Cerebellar nuclear complex (tissue), 1 donor: ENCODE results near the gene KIF1B.
"Not testable (repeated sequence)": the region's sequence is repeated elsewhere in the genome, so short reads cannot be mapped to it uniquely, and the experiment has no call there.

Experiments used
- DNase-seq, 2 experiments: peaks; one replicate each; lab custom pipeline; 2025; lab: John Stamatoyannopoulos, UW

KIF1B gene

GRCh38 chr1:10387677-10388386 is 177.5 kb downstream of the KIF1B start:
- DNase-seq: no peak

GRCh38 chr1:10388387-10388715 is 178.0 kb downstream of the KIF1B start:
- DNase-seq: no peak

- no peak for DNase-seq
Measured at GRCh38 chr1:10389271-10389973, 179.1 kb downstream of the KIF1B start.

DNA sequence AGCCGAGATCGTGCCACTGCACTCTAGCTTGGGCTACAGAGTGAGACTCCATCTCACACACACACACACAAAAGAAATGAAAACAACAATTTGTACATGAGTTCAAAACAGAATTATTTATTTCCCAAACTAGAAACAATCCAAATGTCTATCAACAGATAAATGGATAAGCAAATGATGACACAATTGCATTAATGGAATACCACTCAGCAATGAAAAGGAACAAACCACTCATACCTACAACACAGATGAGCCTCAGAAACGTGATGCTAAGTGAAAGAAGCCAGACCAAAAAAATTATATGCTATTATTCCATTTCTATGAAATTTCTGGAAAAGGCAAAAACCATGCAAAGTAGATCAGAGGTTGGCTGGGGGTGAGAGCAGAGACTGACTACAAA is 186.5 kb downstream of the KIF1B start:
- DNase-seq: no peak

- DNase-seq: no peak
Measured at GRCh38 chr1:10398278-10398733, 187.9 kb downstream of the KIF1B start.

DNA sequence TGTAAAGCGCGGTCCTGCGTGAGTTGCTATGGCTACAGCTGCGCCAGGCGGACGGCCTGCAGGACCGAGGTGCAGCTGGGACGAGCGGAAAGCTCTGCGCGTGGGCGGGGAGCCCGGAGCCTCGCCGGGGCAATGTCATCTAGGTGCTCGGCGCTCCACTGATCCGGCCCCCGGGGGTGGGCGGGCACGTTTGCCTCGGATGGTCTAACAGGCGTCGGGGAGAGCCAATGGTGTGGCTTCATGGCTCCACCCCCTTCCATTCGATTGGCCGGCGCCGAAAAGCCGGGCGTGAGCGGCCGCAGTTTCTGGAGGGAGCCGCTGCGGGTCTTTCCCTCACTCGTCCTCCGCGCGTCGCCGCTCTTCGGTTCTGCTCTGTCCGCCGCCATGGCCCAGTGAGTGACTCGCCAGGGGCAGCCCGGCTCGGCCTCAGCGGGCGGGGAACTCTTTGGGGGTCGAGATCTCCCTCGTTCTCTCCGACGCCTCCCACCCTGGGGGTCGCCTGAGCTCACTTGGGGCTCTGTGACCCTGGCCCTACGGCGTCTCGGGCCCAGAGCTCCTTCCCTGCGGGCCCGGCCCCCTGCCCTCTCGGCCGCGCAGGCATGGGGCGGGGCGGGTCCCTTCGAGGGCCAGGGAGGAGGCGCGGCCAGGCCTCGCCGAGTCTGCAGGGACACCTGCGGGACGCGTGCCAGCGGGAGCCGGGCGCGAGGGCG is 188.5 kb downstream of the KIF1B start, which contains the start of gene PGD:
TSS of gene PGD (plus strand) at position 331 of the 710 bp plus-strand sequence. CDS start at position 385, 54 bp downstream.
- peak; percentile 91 to 92 for DNase-seq

DNA sequence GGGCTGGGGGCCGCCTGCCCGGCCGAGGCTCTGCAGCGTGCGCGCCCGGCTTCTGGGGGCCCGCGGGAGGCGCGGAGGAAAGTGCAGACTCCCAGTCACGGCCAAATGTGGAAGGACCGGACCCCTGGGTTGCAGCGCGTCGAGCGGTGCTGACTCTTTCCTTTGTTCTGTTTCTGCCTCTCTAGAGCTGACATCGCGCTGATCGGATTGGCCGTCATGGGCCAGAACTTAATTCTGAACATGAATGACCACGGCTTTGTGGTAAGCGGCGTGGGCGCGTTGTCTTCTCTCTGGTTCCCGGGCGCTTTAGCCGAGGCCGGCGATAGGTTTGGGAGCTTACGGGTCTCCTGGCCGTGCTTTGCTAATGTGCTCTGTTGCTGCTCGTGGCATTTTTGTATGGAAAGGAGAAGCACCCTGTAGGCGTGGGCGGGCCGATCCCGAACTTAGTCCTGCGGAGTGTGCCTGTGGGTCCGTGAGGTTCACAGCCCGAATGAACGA is 189.1 kb downstream of the KIF1B start:
- no peak for DNase-seq

DNA sequence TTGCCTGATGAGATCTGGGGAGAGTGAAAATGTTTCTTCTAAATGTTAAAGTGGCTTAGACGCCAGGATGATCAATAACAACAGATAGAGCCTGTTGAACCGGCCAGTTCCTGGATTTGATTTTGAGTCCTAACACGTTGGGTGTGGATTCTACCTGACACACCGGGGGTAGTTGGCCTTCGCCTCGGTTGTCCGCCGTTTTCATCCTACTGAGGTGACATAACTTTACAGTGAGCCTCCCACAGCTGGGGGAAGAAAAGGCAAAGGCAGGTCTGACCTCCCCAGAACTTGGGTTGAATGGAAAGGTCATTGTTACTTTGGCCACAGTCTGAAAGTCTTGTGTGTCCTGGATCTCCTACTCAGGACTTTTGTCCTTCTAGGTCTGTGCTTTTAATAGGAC is 189.6 kb downstream of the KIF1B start:
- DNase-seq: no peak

GRCh38 chr1:10401281-10401680 is 190.9 kb downstream of the KIF1B start:
- no peak for DNase-seq

DNA sequence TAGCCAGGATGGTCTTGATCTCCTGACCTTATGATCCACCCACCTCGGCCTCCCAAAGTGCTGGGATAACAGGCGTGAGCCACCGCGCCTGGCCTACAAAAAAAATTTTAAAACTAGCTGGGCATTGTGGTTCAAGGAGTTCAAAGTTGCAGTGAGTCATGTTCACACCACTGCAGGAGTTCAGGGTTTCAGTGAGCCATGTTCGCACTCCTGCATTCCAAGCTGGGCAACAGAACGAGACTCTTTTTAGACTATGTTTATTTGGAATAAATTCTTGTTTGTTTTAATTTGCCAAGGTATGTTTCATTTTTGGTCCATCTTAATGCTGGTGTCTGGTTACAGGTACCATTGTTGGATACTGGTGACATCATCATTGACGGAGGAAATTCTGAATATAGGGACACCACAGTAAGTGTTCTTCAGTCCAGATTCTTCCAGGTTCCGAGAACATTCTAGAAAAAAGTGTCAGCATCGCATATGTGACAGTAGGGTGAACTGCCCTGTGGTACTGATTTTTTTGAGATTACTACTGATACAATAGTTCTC is 192.4 kb downstream of the KIF1B start:
- no peak for DNase-seq

DNA sequence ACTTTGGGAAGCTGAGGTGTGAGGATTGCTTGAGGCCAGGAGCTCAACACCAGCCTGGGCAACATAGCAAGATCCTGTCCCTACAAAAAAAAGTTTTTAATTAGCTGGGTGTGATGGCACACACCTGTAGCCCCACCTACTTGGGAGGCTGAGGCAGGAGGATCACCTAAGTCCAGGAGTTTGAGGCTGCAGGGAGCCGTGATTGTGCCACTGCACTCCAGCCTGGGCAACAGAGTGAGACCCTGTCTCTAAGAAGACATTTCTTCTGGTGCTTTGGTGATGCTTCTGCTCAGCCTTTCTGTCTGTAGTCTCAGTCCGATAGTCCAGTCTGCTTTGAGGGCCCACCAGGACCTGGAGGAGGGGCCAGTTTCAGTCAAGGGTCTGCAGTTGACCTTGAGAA is 196.8 kb downstream of the KIF1B start:
- DNase-seq: no peak

GRCh38 chr1:10415211-10415930 is 205.0 kb downstream of the KIF1B start:
- DNase-seq: no peak

DNA sequence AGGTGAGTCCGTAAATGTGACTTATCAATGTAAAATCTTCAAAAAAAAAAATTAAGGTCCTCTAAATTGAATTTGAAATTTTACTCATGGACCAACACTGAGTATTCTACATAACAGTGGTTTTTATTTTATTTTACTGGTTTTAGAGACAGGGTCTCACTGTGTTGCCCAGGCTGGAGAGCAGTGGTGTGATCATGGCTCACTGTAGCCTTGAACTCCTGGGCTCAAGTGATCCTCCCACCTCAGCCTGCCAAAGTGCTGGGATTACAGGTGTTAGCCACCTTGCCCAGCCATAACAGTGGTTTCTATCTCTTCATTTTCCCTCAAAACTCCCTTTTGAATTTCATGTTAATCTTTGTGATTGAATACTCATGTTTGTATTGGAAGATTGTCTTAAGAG is 205.6 kb downstream of the KIF1B start:
- DNase-seq: not testable (repeated sequence)

- not testable (repeated sequence) for DNase-seq
Measured at GRCh38 chr1:10418741-10419140, 208.4 kb downstream of the KIF1B start.

DNA sequence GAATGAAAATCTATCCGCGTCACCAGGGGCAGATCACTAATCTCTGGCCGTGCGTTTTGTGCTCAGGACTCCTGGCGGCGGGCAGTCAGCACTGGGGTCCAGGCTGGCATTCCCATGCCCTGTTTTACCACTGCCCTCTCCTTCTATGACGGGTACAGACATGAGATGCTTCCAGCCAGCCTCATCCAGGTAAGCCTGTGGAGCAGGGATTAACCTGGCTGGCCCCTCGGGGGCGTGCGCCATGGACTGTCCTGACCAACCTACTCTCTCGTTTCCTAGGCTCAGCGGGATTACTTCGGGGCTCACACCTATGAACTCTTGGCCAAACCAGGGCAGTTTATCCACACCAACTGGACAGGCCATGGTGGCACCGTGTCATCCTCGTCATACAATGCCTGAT is 209.0 kb downstream of the KIF1B start:
- no peak for DNase-seq

- no peak for DNase-seq
Measured at GRCh38 chr1:10421637-10422036, 211.3 kb downstream of the KIF1B start.

DNA sequence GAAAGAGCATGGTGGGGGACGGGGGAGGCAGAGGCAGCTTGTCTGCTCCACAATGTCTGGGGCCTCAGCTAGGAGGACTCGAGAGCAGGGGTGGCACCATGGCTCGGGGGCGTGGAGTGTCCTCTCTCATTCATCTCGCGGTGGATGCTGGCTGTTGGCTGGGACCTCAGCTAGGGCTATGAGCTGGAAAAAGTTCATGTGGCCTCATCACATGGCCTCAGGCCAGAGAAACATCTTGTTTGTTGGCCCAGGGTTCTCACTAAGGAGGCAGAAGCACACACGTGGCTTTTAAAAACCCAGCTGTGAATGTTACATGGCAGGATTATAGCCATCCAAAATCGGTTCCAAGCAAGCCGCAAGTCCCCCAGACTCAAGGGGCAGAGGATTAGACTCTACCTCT is 213.7 kb downstream of the KIF1B start:
- DNase-seq: no peak

GRCh38 chr1:10424651-10425050 is 214.3 kb downstream of the KIF1B start:
- no peak for DNase-seq

DNA sequence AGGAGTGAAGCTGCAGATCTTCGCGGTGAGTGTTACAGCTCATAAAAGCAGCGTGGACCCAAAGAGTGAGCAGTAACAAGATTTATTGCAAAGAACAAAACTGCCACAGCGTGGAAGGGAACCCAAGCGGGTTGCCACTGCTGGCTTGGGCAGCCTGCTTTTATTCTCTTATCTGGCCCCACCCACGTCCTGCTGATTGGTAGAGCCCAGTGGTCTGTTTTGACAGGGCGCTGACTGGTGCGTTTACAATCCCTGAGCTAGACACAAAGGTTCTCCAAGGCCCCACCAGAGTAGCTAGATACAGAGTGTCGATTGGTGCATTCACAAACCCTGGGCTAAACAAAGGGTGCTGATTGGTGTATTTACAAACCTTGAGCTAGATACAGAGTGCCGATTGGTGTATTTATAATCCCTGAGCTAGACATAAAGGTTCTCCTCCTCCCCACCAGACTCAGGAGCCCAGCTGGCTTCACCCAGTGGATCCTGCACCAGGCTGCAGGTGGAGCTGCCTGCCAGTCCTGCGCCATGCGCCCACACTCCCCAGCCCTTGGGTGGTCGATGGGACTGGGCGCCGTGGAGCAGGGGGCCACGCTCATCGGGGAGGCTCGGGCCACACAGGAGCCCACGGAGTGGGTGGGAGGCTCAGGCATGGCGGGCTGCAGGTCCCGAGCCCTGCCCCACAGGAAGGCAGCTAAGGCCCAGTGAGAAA is 215.6 kb downstream of the KIF1B start:
- not testable (repeated sequence) for DNase-seq

GRCh38 chr1:10426535-10426848 is 216.1 kb downstream of the KIF1B start:
- DNase-seq: not testable (repeated sequence)

DNA sequence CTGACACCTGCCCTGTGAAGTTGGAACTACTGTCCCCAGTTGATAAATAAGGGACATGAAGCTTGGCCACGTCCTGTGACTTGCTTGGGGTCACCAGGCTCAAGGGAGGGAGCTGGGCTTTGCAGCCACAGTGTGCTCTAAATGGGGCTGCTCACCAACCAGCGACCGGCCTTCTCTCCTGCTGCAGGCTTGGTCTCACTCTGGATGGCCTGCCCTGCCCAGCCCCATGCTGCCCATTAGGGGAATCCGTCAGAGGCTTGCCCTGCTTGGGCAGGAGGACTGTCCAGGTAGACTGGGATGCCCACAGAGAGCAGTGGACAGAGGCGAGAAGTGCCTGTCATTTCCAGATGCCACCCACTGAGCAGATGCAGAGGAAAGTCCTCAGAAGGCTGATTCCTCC is 218.6 kb downstream of the KIF1B start:
- DNase-seq: no peak
